Small intestine (tissue), 7 donors: Measurements from ENCODE around the gene ZDHHC1. TPM values are rescaled to one million over a fixed set of nuclear protein-coding genes. Genes with fewer than 3 reads are reported as not detected.

Experiments used
- DNase-seq, 2 donors: peaks; one replicate each; pipeline versions ENCODE4 v3.0.0 to v3.0.0-alpha.2; 2013
- FAIRE-seq: peaks from 2 replicates; lab custom pipeline; 2012; peaks lifted over from hg19 to GRCh38; lab: Jason Lieb, UNC
- H3K27ac ChIP-seq, 3 donors: one replicate each; pipeline ENCODE4 v1.5.1; 2013; ENCODE audit warnings: low read length in 2 of 3, mild to moderate bottlenecking in 2 of 3, control low read depth in 1 of 3, inconsistent platforms in 1 of 3, low read depth in 1 of 3, moderate library complexity in 1 of 3
- H3K27me3 ChIP-seq, 3 donors: one replicate each; pipeline ENCODE4 v1.6.1; 2013; ENCODE audit warnings: low read length in 3 of 3, inconsistent platforms in 1 of 3; ENCODE audit not compliant: control insufficient read depth in 3 of 3, insufficient read depth in 3 of 3
- H3K36me3 ChIP-seq, 3 donors: one replicate each; pipeline ENCODE4 v1.6.1; 2013; ENCODE audit warnings: low read length in 3 of 3, inconsistent platforms in 1 of 3, low read depth in 1 of 3, mild to moderate bottlenecking in 1 of 3, moderate library complexity in 1 of 3; ENCODE audit not compliant: control insufficient read depth in 3 of 3, insufficient read depth in 2 of 3
- H3K4me1 ChIP-seq, 3 donors: one replicate each; pipeline ENCODE4 v1.6.1; 2013; ENCODE audit warnings: low read length in 2 of 3, inconsistent platforms in 1 of 3, low read depth in 1 of 3, mild to moderate bottlenecking in 1 of 3, moderate library complexity in 1 of 3; ENCODE audit not compliant: control insufficient read depth in 3 of 3, insufficient read depth in 2 of 3
- H3K4me3 ChIP-seq, 3 donors: one replicate each; pipeline ENCODE4 v1.5.1; 2013; ENCODE audit warnings: low read length in 3 of 3, control low read depth in 1 of 3, inconsistent platforms in 1 of 3, low read depth in 1 of 3, mild to moderate bottlenecking in 1 of 3, moderate library complexity in 1 of 3
- H3K9me3 ChIP-seq, 2 donors: one replicate each; pipeline ENCODE4 v1.6.1; 2013; ENCODE audit warnings: low read depth in 1 of 2, low read length in 1 of 2; ENCODE audit not compliant: control insufficient read depth in 2 of 2, insufficient read depth in 1 of 2
- WGBS, 3 donors: extraction: QIAGEN DNeasy Blood & Tissue Kit; methylation state at CpG; one replicate each; pipeline ENCODE4 v1.1.7; 2013; 5-methylcytosine and 5-hydroxymethylcytosine counted together
- polyA plus RNA-seq, 4 donors: library from polyadenylated mRNA; stranded (reverse) in 3 of 4; unstranded in 1 of 4; fragments of 200-250 nt in 3 of 4; fragments of 120-200 nt in 1 of 4; gene quantifications; one replicate each; pipeline versions ENCODE4 v1.2.1 to v1.2.3, GENCODE V29; 2013
- donor health status: healthy with polysubstance abuse.
- donor health status: control.
- donor health status: control.
- donor health status: Bipolar disorder and iron deficiency.
- donor health status: healthy.

ZDHHC1 gene
- polyA plus RNA-seq, 4 donors = 1.9 to 5.3 (median 5.2) TPM; not detected in 1

GRCh38 chr16:67431775-67432505 lies 15.7 kb upstream of the ZDHHC1 start:
- WGBS, 3 donors = 15 to 32% (median 22%) methylated on average over 11 to 13 of the region's 13 CpGs
- peaks cover 0 to 31% (median 0%) of the 10 kb centered on the region in 3 donors for H3K27me3 ChIP-seq
- peak overlapping the region in 2 of 3 donors; percentile 88 to 95 for H3K27ac ChIP-seq
- H3K4me1 ChIP-seq = peaks cover 0 to 25% (median 4%) of the 10 kb centered on the region in 3 donors
- DNase-seq (peak in 1 of 2 donors; percentile 53), FAIRE-seq (no peak)
- peaks cover 3 to 27% (median 3%) of the 10 kb centered on the region in 3 donors for H3K36me3 ChIP-seq
- peak overlapping the region; percentile 31 to 83 (median 54) for H3K4me3 ChIP-seq
- H3K9me3 ChIP-seq = no peaks in the 10 kb centered on the region

DNA sequence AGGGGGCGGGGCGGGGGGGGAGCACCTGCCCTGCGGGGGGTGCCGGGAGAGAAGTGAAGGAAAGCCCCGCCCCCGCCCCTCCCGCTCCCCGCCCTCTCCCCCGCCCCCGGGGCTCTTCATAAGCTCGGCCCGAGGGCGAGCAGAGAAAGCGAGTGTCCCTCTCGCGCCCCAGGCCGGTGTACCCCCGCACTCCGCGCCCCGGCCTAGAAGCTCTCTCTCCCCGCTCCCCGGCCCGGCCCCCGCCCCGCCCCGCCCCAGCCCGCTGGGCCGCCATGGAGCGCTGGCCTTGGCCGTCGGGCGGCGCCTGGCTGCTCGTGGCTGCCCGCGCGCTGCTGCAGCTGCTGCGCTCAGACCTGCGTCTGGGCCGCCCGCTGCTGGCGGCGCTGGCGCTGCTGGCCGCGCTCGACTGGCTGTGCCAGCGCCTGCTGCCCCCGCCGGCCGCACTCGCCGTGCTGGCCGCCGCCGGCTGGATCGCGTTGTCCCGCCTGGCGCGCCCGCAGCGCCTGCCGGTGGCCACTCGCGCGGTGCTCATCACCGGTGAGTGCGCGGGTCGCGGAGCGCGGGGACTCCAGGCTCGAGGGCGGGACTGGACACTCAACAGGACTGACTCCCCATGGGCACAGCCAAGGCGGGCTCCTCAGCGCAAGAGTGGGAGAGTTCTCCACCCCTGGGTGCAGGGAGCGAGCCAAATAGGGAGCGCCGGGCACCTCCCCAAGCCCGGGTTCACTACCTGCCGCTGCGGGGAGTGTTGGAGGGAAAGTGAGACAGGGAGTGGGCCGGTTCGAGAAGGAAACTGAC lies 14.9 kb upstream of the ZDHHC1 start, which contains the start of gene HSD11B2:
TSS of gene HSD11B2 (plus strand) at position 145 of the 798 bp plus-strand sequence. CDS start at position 273, 128 bp downstream.
- H3K4me3 ChIP-seq = peak within 1 kb of the TSS; percentile 31 to 83 (median 54)
- WGBS, 3 donors = 1% methylated on average over 39 to 87 of the region's 87 CpGs
- H3K27me3 ChIP-seq = peaks cover 0 to 31% (median 0%) of the 10 kb centered on the region in 3 donors
- FAIRE-seq (no peak), DNase-seq (peak; percentile 81 to 93)
- peaks cover 0 to 20% (median 3%) of the 10 kb centered on the region in 3 donors for H3K36me3 ChIP-seq
- H3K27ac ChIP-seq = peak within 1 kb of the TSS; percentile 8 to 97 (median 95)
- peaks cover 0 to 25% (median 4%) of the 10 kb centered on the region in 3 donors for H3K4me1 ChIP-seq
- no peaks in the 10 kb centered on the region for H3K9me3 ChIP-seq

- no peak for FAIRE-seq
- peaks cover 0 to 25% (median 4%) of the 10 kb centered on the region in 3 donors for H3K4me1 ChIP-seq
- peaks cover 0 to 36% (median 0%) of the 10 kb centered on the region in 3 donors for H3K27me3 ChIP-seq
- DNase-seq = peak in 1 of 2 donors; percentile 76
- peak overlapping the region; percentile 8 to 97 (median 95) for H3K27ac ChIP-seq
- H3K9me3 ChIP-seq = no peaks in the 10 kb centered on the region
- WGBS, 3 donors = 0 to 1% (median 0%) methylated on average over 42 to 53 of the region's 53 CpGs
- H3K4me3 ChIP-seq = peak overlapping the region; percentile 15 to 83 (median 33)
- peaks cover 0 to 15% (median 0%) of the 10 kb centered on the region in 3 donors for H3K36me3 ChIP-seq
Observed at GRCh38 chr16:67430504-67430976, 14.3 kb upstream of the ZDHHC1 start.

DNA sequence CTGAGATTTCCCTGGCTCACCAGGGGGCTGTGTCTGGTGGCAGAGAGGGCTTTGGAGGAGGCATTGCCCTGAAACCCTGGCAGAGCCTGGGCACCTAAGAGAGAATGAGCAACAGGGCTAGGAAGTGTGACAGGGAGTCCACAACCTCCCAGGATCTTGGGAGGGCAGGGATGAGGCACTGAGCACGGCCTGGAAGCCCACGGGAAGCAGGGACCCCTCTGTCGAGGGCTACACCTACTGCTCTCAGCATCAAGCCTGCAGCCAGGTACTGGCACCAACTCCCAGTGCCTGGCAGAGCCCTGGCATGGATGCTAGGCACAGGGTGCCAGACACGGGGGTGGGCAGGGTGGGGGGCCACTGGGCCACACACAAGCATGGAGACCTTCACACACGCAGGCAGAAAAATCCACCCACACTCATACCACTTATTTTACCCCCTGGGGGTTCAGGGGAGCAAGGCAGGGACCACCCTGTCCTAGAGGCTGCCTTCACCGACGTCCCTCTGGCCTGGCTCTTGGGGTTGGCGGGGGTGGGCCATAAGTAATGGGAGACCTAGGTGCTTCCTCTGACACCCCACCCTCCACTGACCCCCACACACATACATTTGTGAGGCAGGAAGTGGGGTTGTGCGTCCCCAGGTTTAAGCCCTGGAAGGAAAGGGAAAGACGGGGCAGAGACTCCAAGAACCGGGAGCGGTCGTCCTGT lies 13.7 kb upstream of the ZDHHC1 start:
- DNase-seq (no peak), FAIRE-seq (no peak)
- peak overlapping the region; percentile 8 to 97 (median 95) for H3K27ac ChIP-seq
- WGBS, 3 donors = 5 to 34% (median 19%) methylated on average over 12 to 13 of the region's 13 CpGs
- H3K9me3 ChIP-seq = no peaks in the 10 kb centered on the region
- peaks cover 0 to 42% (median under 1%) of the 10 kb centered on the region in 3 donors for H3K27me3 ChIP-seq
- peak overlapping the region; percentile 15 to 83 (median 33) for H3K4me3 ChIP-seq
- peaks cover 0 to 10% (median 0%) of the 10 kb centered on the region in 3 donors for H3K36me3 ChIP-seq
- H3K4me1 ChIP-seq = peaks cover 0 to 25% (median 4%) of the 10 kb centered on the region in 3 donors

GRCh38 chr16:67429053-67429798 lies 12.9 kb upstream of the ZDHHC1 start:
- peaks cover 0 to 49% (median 4%) of the 10 kb centered on the region in 3 donors for H3K27me3 ChIP-seq
- H3K27ac ChIP-seq = peak overlapping the region in 2 of 3 donors; percentile 95 to 97
- H3K36me3 ChIP-seq = peaks cover 0 to 9% (median 0%) of the 10 kb centered on the region in 3 donors
- 75 to 86% (median 76%) methylated on average over 3 of the region's 3 CpGs for WGBS, 3 donors
- H3K4me1 ChIP-seq = peaks cover 0 to 25% (median 4%) of the 10 kb centered on the region in 3 donors
- DNase-seq (peak; percentile 32 to 95), FAIRE-seq (no peak)
- no peaks in the 10 kb centered on the region for H3K9me3 ChIP-seq
- peak overlapping the region in 1 of 3 donors; percentile 83 for H3K4me3 ChIP-seq

GRCh38 chr16:67428146-67428731 lies 12.0 kb upstream of the ZDHHC1 start:
- Histone ChIP-seq H3K27ac (peak overlapping the region in 2 of 3 donors; percentile 95 to 97), H3K4me3 (no peak overlapping the region), H3K27me3 (peaks cover 0 to 51% (median 4%) of the 10 kb centered on the region in 3 donors), H3K9me3 (no peaks in the 10 kb centered on the region), H3K36me3 (peaks cover 0 to 5% (median 0%) of the 10 kb centered on the region in 3 donors), H3K4me1 (peaks cover 0 to 25% (median 4%) of the 10 kb centered on the region in 3 donors)
- FAIRE-seq (no peak), DNase-seq (peak; percentile 82 to 84)
- WGBS, 3 donors = 11 to 21% (median 12%) methylated on average over 11 of the region's 11 CpGs

- 66 to 87% (median 76%) methylated on average over 7 of the region's 7 CpGs for WGBS, 3 donors
- H3K27me3 ChIP-seq = peaks cover 0 to 51% (median 4%) of the 10 kb centered on the region in 3 donors
Observed at GRCh38 chr16:67426950-67427349, 10.7 kb upstream of the ZDHHC1 start.

More at GRCh38 chr16:67426950-67427349, 10.7 kb upstream of the ZDHHC1 start:
- Histone ChIP-seq H3K4me1 (peaks cover 0 to 24% (median 4%) of the 10 kb centered on the region in 3 donors), H3K9me3 (no peaks in the 10 kb centered on the region), H3K27ac (no peak overlapping the region), H3K36me3 (no peaks in the 10 kb centered on the region), H3K4me3 (no peak overlapping the region)
- DNase-seq (no peak), FAIRE-seq (no peak)
